ENCODE measurements around the gene MED26.

GRCh38 chr19:16524991-16525734, 102.8 kb downstream of the MED26 start:
- TF ChIP-seq FOXP2 (optimal IDR thresholded peaks at IDR 0.05; ENCODE audit: control extremely low read depth, extremely low read length, insufficient read depth) (no peak), EZH2 (IDR thresholded peaks at IDR 0.05) (no peak)

Measured in SK-N-MC (cell line).